K562 (cell line): ENCODE data around the gene HSD17B1. TPM values are rescaled to one million over a fixed set of nuclear protein-coding genes. Genes with fewer than 3 reads are reported as not detected.

Experiments
- HDGF ChIP-seq: fragments of 450-650 bp; IDR thresholded peaks from 2 replicates; pipeline ENCODE4 v1.6.1; 2016
- HIVEP1 ChIP-seq: fragments of 250-450 bp; sonication (Bioruptor Pico); IDR thresholded peaks from 2 replicates; pipeline ENCODE4 v1.4.0; 2020; ENCODE audit warnings: mild to moderate bottlenecking
- MAZ ChIP-seq, 2 experiments: fragments of 450-650 bp in 1 of 2; sonication (generic) in 1 of 2; formaldehyde crosslinking; IDR thresholded peaks in 1 of 2; conservative IDR thresholded peaks in 1 of 2; 2 replicates each; pipeline versions ENCODE4 v1.4.0 to v1.5.0; 2020; ENCODE audit warnings: mild to moderate bottlenecking in 1 of 2, missing genetic modification reagents in 1 of 2
- RBBP5 ChIP-seq: fragments of 200-600 bp; sonication (generic); IDR thresholded peaks from 2 replicates; pipeline ENCODE4 v1.6.1; 2012; ENCODE audit warnings: borderline replicate concordance, mild to moderate bottlenecking, low read length, control low read depth, inconsistent platforms; ENCODE audit not compliant: insufficient read depth, poor library complexity, severe bottlenecking
- SRF ChIP-seq, 2 experiments: fragments of 250-450, 450-650 bp in 1 of 2; sonication (Bioruptor Pico) in 1 of 2; sonication (generic) in 1 of 2; formaldehyde crosslinking; IDR thresholded peaks; 2 replicates each; pipeline versions ENCODE4 v1.5.0 to v1.5.1; 2020 to 2022; ENCODE audit warnings: mild to moderate bottlenecking in 1 of 2, missing genetic modification reagents in 1 of 2
- TCF7L2 ChIP-seq: fragments of 150-350 bp; IDR thresholded peaks from 2 replicates; pipeline ENCODE4 v1.6.1; 2016; ENCODE audit warnings: low read depth, mild to moderate bottlenecking, low read length, moderate library complexity
- ZNF586 ChIP-seq: fragments of 450-650 bp; formaldehyde crosslinking; conservative IDR thresholded peaks from 2 replicates; pipeline ENCODE4 v1.4.0; 2020; ENCODE audit warnings: mild to moderate bottlenecking, moderate library complexity
- ZNF76 ChIP-seq: fragments of 250-450 bp; sonication (Bioruptor Pico); IDR thresholded peaks from 2 replicates; pipeline ENCODE4 v1.4.0; 2020; ENCODE audit warnings: mild to moderate bottlenecking, moderate library complexity, borderline replicate concordance
- ZNF830 ChIP-seq: fragments of 250-450 bp; sonication (Bioruptor Pico); IDR thresholded peaks from 2 replicates; pipeline ENCODE4 v1.5.0; 2021; ENCODE audit warnings: mild to moderate bottlenecking
- polyA plus RNA-seq, 8 experiments: library from polyadenylated mRNA; depleted of rRNA in 4 of 8; stranded (reverse) in 5 of 8; unstranded in 3 of 8; fragments of >200 nt; fragmentation: Nextera tagmentation in 2 of 8; fragmentation: Illumina TruSeq in 1 of 8; extraction: Ambion mirVana in 2 of 8; extraction: Trizol in 1 of 8; gene quantifications; 2 replicates each; pipeline versions ENCODE4 v1.2.1 to v1.2.3, GENCODE V29; 2011 to 2014; ENCODE audit warnings: inconsistent platforms in 1 of 8, missing spikeins in 1 of 8
- total RNA-seq, 7 experiments: library from RNA; depleted of rRNA in 6 of 7; stranded (reverse); fragments of >200 nt in 6 of 7; fragmentation: Illumina TruSeq in 2 of 7; extraction: Trizol in 2 of 7; gene quantifications; 2 replicates each; pipeline versions ENCODE4 v1.2.1 to v1.2.3, GENCODE V29; 2011 to 2021; ENCODE audit warnings: low replicate concordance in 1 of 7
- TF ChIP-seq, protein P1 (sequence below): fragments of 250-450 bp; sonication (Bioruptor Pico); IDR thresholded peaks from 2 replicates; pipeline ENCODE4 v1.5.0; 2021
- TF ChIP-seq, protein P2 (sequence below): fragments of 450-650 bp; conservative IDR thresholded peaks from 2 replicates; pipeline ENCODE4 v1.6.1; 2016; ENCODE audit warnings: missing genetic modification characterization, low read depth, mild to moderate bottlenecking, missing compliant biosample characterization, moderate library complexity
- TF ChIP-seq, protein P3 (sequence below): fragments of 200-800 bp; sonication (Bioruptor generic); IDR thresholded peaks from 2 replicates; pipeline ENCODE4 v1.6.1; 2017; ENCODE audit warnings: missing genetic modification characterization, missing compliant biosample characterization
- TF ChIP-seq, protein P4 (sequence below): fragments of 250-450 bp; sonication (Bioruptor Pico); IDR thresholded peaks from 2 replicates; pipeline ENCODE4 v1.4.0; 2020; ENCODE audit warnings: mild to moderate bottlenecking, moderate library complexity
- TF ChIP-seq, protein P5 (sequence below): fragments of 450-650 bp; IDR thresholded peaks from 2 replicates; pipeline ENCODE4 v1.7.0; 2016; ENCODE audit warnings: borderline replicate concordance
- TF ChIP-seq, protein P6 (sequence below): fragments of 450-650 bp; formaldehyde crosslinking; IDR thresholded peaks from 2 replicates; pipeline ENCODE4 v1.4.0; 2022; ENCODE audit warnings: missing genetic modification characterization

HSD17B1 gene
- total and polyA plus RNA-seq, 9 of the 15 experiments (the other 6 are each of a cell fraction or from before 2014, with no cell fraction given), result 0.55 to 21.1 (median 3.6) TPM

DNA sequence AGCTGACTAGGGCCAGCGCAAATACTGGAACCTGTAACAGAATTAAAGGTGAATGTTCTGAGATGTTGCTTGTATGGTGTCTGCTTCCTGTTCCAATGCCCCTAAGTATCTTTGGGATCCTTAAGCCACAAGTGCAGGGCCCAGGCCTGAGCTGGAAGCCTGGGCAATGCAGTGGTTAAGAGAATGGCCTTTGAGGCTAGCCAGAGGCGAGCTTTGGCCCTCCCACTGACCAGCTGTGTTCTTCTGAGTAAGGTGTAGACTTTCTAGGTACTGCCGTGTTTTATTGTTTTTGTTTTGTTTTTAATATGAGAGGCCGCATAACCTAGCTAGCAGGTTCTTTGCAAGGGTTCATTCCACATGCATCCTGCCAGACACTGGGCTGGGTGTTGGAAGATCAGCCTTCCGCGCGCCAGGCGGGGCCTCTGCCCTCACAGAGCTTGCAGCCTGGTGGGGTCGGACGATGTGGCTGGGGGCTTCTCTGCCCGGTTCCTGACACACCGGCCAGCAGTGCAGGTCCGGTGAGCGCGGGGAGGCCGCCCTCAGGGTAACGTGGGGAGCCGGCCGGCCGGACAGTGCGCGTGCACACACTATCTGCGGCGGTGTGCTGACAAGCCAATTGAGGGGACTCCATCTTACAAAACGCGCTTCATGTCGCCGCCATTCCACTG lies 13.6 kb downstream of the HSD17B1 start (continued):
- TF ChIP-seq, protein P1, sequence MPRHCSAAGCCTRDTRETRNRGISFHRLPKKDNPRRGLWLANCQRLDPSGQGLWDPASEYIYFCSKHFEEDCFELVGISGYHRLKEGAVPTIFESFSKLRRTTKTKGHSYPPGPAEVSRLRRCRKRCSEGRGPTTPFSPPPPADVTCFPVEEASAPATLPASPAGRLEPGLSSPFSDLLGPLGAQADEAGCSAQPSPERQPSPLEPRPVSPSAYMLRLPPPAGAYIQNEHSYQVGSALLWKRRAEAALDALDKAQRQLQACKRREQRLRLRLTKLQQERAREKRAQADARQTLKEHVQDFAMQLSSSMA (CRISPR knock-in tag), result no peak
- TF ChIP-seq HIVEP1 (CRISPR knock-in tag) (0 out of 2 replicates have a peak, but pooled peaks have one; percentile 32), MAZ (CRISPR knock-in tag; conservative IDR thresholded peaks at IDR 0.05 in 1 of 2, IDR thresholded peaks at IDR 0.05 in 1 of 2) (peak in 1 of 2 experiments; percentile 57; a peak in 1 of 4 replicates), TCF7L2 (no peak), HDGF (no peak), ZNF76 (CRISPR knock-in tag) (peak; percentile 62; the same call in 1 of the 2 replicates), SRF (CRISPR knock-in tag; IDR thresholded peaks at IDR 0.05) (peak in 1 of 2 experiments; percentile 45; a peak in 1 of 4 replicates), ZNF586 (CRISPR knock-in tag) (peak; percentile 67; the same call in 1 of the 2 replicates), RBBP5 (peak; percentile 13), ZNF830 (CRISPR knock-in tag) (peak; percentile 84; the same call in 1 of the 2 replicates)
- TF ChIP-seq, protein P2, sequence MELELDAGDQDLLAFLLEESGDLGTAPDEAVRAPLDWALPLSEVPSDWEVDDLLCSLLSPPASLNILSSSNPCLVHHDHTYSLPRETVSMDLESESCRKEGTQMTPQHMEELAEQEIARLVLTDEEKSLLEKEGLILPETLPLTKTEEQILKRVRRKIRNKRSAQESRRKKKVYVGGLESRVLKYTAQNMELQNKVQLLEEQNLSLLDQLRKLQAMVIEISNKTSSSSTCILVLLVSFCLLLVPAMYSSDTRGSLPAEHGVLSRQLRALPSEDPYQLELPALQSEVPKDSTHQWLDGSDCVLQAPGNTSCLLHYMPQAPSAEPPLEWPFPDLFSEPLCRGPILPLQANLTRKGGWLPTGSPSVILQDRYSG (tag), result peak; percentile 50; the same call in 1 of the 2 replicates
- TF ChIP-seq, protein P3, sequence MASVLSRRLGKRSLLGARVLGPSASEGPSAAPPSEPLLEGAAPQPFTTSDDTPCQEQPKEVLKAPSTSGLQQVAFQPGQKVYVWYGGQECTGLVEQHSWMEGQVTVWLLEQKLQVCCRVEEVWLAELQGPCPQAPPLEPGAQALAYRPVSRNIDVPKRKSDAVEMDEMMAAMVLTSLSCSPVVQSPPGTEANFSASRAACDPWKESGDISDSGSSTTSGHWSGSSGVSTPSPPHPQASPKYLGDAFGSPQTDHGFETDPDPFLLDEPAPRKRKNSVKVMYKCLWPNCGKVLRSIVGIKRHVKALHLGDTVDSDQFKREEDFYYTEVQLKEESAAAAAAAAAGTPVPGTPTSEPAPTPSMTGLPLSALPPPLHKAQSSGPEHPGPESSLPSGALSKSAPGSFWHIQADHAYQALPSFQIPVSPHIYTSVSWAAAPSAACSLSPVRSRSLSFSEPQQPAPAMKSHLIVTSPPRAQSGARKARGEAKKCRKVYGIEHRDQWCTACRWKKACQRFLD (CRISPR knock-in tag), result peak; percentile 45; the same call in 1 of the 2 replicates
- TF ChIP-seq, protein P4, sequence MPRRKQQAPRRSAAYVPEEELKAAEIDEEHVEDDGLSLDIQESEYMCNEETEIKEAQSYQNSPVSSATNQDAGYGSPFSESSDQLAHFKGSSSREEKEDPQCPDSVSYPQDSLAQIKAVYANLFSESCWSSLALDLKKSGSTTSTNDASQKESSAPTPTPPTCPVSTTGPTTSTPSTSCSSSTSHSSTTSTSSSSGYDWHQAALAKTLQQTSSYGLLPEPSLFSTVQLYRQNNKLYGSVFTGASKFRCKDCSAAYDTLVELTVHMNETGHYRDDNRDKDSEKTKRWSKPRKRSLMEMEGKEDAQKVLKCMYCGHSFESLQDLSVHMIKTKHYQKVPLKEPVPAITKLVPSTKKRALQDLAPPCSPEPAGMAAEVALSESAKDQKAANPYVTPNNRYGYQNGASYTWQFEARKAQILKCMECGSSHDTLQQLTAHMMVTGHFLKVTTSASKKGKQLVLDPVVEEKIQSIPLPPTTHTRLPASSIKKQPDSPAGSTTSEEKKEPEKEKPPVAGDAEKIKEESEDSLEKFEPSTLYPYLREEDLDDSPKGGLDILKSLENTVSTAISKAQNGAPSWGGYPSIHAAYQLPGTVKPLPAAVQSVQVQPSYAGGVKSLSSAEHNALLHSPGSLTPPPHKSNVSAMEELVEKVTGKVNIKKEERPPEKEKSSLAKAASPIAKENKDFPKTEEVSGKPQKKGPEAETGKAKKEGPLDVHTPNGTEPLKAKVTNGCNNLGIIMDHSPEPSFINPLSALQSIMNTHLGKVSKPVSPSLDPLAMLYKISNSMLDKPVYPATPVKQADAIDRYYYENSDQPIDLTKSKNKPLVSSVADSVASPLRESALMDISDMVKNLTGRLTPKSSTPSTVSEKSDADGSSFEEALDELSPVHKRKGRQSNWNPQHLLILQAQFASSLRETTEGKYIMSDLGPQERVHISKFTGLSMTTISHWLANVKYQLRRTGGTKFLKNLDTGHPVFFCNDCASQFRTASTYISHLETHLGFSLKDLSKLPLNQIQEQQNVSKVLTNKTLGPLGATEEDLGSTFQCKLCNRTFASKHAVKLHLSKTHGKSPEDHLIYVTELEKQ (CRISPR knock-in tag), result 0 out of 2 replicates have a peak, but pooled peaks have one; percentile 28
- TF ChIP-seq, protein P5, sequence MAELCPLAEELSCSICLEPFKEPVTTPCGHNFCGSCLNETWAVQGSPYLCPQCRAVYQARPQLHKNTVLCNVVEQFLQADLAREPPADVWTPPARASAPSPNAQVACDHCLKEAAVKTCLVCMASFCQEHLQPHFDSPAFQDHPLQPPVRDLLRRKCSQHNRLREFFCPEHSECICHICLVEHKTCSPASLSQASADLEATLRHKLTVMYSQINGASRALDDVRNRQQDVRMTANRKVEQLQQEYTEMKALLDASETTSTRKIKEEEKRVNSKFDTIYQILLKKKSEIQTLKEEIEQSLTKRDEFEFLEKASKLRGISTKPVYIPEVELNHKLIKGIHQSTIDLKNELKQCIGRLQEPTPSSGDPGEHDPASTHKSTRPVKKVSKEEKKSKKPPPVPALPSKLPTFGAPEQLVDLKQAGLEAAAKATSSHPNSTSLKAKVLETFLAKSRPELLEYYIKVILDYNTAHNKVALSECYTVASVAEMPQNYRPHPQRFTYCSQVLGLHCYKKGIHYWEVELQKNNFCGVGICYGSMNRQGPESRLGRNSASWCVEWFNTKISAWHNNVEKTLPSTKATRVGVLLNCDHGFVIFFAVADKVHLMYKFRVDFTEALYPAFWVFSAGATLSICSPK, result no peak
- TF ChIP-seq, protein P6, sequence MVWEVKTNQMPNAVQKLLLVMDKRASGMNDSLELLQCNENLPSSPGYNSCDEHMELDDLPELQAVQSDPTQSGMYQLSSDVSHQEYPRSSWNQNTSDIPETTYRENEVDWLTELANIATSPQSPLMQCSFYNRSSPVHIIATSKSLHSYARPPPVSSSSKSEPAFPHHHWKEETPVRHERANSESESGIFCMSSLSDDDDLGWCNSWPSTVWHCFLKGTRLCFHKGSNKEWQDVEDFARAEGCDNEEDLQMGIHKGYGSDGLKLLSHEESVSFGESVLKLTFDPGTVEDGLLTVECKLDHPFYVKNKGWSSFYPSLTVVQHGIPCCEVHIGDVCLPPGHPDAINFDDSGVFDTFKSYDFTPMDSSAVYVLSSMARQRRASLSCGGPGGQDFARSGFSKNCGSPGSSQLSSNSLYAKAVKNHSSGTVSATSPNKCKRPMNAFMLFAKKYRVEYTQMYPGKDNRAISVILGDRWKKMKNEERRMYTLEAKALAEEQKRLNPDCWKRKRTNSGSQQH (CRISPR knock-in tag), result peak; percentile 68; the same call in 1 of the 2 replicates
